Measurements from ENCODE around the gene DPP9.

GRCh38 chr19:4639531-4640246, 84.0 kb downstream of the DPP9 start:
- TF ChIP-seq, protein P1, sequence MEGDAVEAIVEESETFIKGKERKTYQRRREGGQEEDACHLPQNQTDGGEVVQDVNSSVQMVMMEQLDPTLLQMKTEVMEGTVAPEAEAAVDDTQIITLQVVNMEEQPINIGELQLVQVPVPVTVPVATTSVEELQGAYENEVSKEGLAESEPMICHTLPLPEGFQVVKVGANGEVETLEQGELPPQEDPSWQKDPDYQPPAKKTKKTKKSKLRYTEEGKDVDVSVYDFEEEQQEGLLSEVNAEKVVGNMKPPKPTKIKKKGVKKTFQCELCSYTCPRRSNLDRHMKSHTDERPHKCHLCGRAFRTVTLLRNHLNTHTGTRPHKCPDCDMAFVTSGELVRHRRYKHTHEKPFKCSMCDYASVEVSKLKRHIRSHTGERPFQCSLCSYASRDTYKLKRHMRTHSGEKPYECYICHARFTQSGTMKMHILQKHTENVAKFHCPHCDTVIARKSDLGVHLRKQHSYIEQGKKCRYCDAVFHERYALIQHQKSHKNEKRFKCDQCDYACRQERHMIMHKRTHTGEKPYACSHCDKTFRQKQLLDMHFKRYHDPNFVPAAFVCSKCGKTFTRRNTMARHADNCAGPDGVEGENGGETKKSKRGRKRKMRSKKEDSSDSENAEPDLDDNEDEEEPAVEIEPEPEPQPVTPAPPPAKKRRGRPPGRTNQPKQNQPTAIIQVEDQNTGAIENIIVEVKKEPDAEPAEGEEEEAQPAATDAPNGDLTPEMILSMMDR (conservative IDR thresholded peaks at IDR 0.05; ENCODE audit: low read depth, low read length) = no peak
- TF ChIP-seq EZH2phosphoT487 (IDR thresholded peaks at IDR 0.05; ENCODE audit: borderline replicate concordance, low read length) = no peak
